Caco-2 (cell line): ENCODE data around the gene TCERG1L. TPM values are rescaled to one million over a fixed set of nuclear protein-coding genes. Genes with fewer than 3 reads are reported as not detected.

Experiments used
- BruUV-seq: library from RNA; stranded (reverse); fragments of 400-500 nt; replicated peaks from 2 replicates; lab custom pipeline; 2021; lab: Mats Ljungman, UMichigan
- CTCF ChIA-PET: fragments of 300-600 bp; sonication (Branson Sonifier 250); formaldehyde crosslinking; loops from one replicate; lab custom pipeline; 2022; ENCODE audit warnings: antibody characterized with exemption; lab: Charles Lee
- POLR2A ChIA-PET: fragments of 300-600 bp; sonication (Branson Sonifier 250); formaldehyde crosslinking; loops from one replicate; lab custom pipeline; 2022; ENCODE audit warnings: antibody characterized with exemption; lab: Charles Lee
- DNase-seq, 2 experiments: peaks; one replicate each; pipeline versions ENCODE4 v3.0.0 to v3.0.0-alpha.2; 2020 to 2022
- H3K27me3 ChIP-seq: replicated peaks from 2 replicates; pipeline ENCODE4 v1.6.0; 2011; ENCODE audit warnings: low read length; ENCODE audit not compliant: control insufficient read depth, insufficient read depth
- H3K36me3 ChIP-seq: 2 replicates; pipeline ENCODE4 v1.5.1; 2011; ENCODE audit warnings: low read length; ENCODE audit not compliant: control insufficient read depth, insufficient read depth
- H3K4me1 ChIP-seq: fragments of 250-450 bp; sonication (Bioruptor Pico); 2 replicates; pipeline ENCODE4 v1.5.1; 2020; ENCODE audit warnings: mild to moderate bottlenecking
- H3K4me3 ChIP-seq: 2 replicates; pipeline ENCODE4 v1.5.1; 2011; ENCODE audit warnings: low read depth, mild to moderate bottlenecking, control low read depth, low read length
- H3K9me3 ChIP-seq: fragments of 250-450 bp; sonication (Bioruptor Pico); 2 replicates; pipeline ENCODE4 v1.5.1; 2020; ENCODE audit warnings: mild to moderate bottlenecking, moderate library complexity
- H3K27ac Mint-ChIP-seq: one replicate; pipeline ENCODE4 v1.8.0; 2022; ENCODE audit warnings: mixed read lengths; ENCODE audit not compliant: unreplicated experiment
- H3K27me3 Mint-ChIP-seq: one replicate; pipeline ENCODE4 v1.8.0; 2022; ENCODE audit warnings: mixed read lengths; ENCODE audit not compliant: insufficient read depth, unreplicated experiment
- H3K36me3 Mint-ChIP-seq: one replicate; pipeline ENCODE4 v1.8.0; 2022; ENCODE audit warnings: mild to moderate bottlenecking, mixed read lengths; ENCODE audit not compliant: insufficient read depth, unreplicated experiment
- H3K4me1 Mint-ChIP-seq: one replicate; pipeline ENCODE4 v1.8.0; 2022; ENCODE audit warnings: low read depth, mixed read lengths; ENCODE audit not compliant: unreplicated experiment
- H3K4me3 Mint-ChIP-seq: one replicate; pipeline ENCODE4 v1.8.0; 2022; ENCODE audit warnings: mild to moderate bottlenecking, moderate library complexity, mixed read lengths; ENCODE audit not compliant: unreplicated experiment
- H3K9me3 Mint-ChIP-seq: one replicate; pipeline ENCODE4 v1.8.0; 2022; ENCODE audit warnings: mixed read lengths; ENCODE audit not compliant: unreplicated experiment
- intact Hi-C: fragments of 100-400 bp; cut with micrococcal nuclease; formaldehyde crosslinking; loops from one replicate; pipeline ENCODE4 v1.10.0; 2022; ENCODE audit not compliant: unreplicated experiment
- total RNA-seq: library from RNA; stranded (reverse); gene quantifications from 2 replicates; pipeline ENCODE4 v1.2.3, GENCODE V29; 2022
- TF ChIP-seq, protein P1 (sequence below), 2 experiments: fragments of 200-600 bp in 1 of 2; IDR thresholded peaks; 1 replicate in 1 of 2; 2 replicates in 1 of 2; pipeline versions ENCODE4 v1.5.1 to v1.8.0; 2011 to 2022; ENCODE audit warnings: antibody characterized with exemption in 1 of 2, control low read depth in 1 of 2, inconsistent platforms in 1 of 2, low read depth in 1 of 2, low read length in 1 of 2, mild to moderate bottlenecking in 1 of 2, moderate library complexity in 1 of 2; ENCODE audit not compliant: insufficient read depth in 1 of 2, severe bottlenecking in 1 of 2, unreplicated experiment in 1 of 2

The TCERG1L gene
- total RNA-seq, 1 experiment from 2014 or later: not detected

DNA sequence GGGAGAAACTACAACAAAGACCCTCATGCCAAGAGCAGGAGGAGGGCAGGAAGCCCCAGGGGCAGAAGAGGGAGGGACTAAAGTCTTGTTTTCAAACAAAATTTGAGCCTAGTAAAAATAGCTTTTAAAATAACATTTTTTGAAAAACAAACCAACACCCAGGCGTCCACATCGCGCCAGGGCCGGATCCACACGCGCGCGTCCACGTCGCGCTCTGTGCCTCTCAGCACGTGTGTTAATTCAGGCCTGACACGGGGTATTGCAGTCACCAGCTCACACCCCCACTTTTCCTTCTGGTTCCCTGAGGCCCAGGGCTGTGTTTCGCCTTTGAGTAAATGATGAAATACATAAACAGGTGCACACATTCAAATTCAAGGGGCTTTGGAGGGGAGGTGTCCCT is 196.2 kb downstream of the TCERG1L start:
- ChIA-PET CTCF (no interaction called here), POLR2A (no interaction called here)
- Histone ChIP-seq H3K4me3 (no peak overlapping the region), H3K9me3 (0 out of 2 replicates have a peak, but pooled peaks cover under 1% of the 10 kb centered on the region), H3K4me1 (no peaks in the 10 kb centered on the region), H3K36me3 (no peaks in the 10 kb centered on the region), H3K27me3 (no peaks in the 10 kb centered on the region)
- Mint-ChIP-seq H3K27ac (no peak overlapping the region), H3K4me3 (no peak overlapping the region), H3K9me3 (no peaks in the 10 kb centered on the region), H3K36me3 (no peaks in the 10 kb centered on the region), H3K4me1 (no peaks in the 10 kb centered on the region), H3K27me3 (no peaks in the 10 kb centered on the region)
- DNase-seq: no peak
- intact Hi-C loops: no loop called here
- TF ChIP-seq, protein P1, sequence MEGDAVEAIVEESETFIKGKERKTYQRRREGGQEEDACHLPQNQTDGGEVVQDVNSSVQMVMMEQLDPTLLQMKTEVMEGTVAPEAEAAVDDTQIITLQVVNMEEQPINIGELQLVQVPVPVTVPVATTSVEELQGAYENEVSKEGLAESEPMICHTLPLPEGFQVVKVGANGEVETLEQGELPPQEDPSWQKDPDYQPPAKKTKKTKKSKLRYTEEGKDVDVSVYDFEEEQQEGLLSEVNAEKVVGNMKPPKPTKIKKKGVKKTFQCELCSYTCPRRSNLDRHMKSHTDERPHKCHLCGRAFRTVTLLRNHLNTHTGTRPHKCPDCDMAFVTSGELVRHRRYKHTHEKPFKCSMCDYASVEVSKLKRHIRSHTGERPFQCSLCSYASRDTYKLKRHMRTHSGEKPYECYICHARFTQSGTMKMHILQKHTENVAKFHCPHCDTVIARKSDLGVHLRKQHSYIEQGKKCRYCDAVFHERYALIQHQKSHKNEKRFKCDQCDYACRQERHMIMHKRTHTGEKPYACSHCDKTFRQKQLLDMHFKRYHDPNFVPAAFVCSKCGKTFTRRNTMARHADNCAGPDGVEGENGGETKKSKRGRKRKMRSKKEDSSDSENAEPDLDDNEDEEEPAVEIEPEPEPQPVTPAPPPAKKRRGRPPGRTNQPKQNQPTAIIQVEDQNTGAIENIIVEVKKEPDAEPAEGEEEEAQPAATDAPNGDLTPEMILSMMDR (IDR thresholded peaks at IDR 0.05; ENCODE audit: insufficient read depth in 1 of 2, low read depth in 1 of 2, low read length in 1 of 2, severe bottlenecking in 1 of 2, unreplicated experiment in 1 of 2): no peak
- no TSS peak for BruUV-seq

DNA sequence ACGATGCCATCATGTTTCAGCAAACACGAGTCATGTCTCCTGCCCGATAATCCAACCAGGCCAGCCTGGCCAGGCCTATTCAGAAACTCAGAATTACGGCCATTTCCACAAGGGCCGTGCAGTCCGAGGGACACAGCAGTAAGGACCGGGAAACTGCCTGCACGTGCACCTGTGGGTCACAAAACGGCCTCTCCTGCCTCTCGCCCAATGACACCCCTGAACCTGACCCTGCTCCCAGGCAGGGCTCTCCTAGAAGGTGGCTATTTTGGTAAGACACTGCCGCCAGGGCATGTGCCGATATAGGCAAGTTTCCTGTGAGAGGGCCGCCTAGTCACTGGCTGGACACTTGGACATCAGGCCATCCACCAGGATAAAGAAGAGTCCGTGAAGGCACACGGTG is 196.7 kb downstream of the TCERG1L start:
- no peak for DNase-seq
- TF ChIP-seq, protein P1 (IDR thresholded peaks at IDR 0.05; ENCODE audit: insufficient read depth in 1 of 2, low read depth in 1 of 2, low read length in 1 of 2, severe bottlenecking in 1 of 2, unreplicated experiment in 1 of 2): no peak
- Mint-ChIP-seq H3K9me3 (no peaks in the 10 kb centered on the region), H3K27ac (no peak overlapping the region), H3K27me3 (no peaks in the 10 kb centered on the region), H3K4me3 (no peak overlapping the region), H3K36me3 (no peaks in the 10 kb centered on the region), H3K4me1 (no peaks in the 10 kb centered on the region)
- Histone ChIP-seq H3K27me3 (no peaks in the 10 kb centered on the region), H3K36me3 (no peaks in the 10 kb centered on the region), H3K4me1 (no peaks in the 10 kb centered on the region), H3K9me3 (0 out of 2 replicates have a peak, but pooled peaks cover 2% of the 10 kb centered on the region), H3K4me3 (no peak overlapping the region)
- no TSS peak for BruUV-seq
- CTCF ChIA-PET: no interaction called here
- intact Hi-C loops: no loop called here
- POLR2A ChIA-PET: no interaction called here

DNA sequence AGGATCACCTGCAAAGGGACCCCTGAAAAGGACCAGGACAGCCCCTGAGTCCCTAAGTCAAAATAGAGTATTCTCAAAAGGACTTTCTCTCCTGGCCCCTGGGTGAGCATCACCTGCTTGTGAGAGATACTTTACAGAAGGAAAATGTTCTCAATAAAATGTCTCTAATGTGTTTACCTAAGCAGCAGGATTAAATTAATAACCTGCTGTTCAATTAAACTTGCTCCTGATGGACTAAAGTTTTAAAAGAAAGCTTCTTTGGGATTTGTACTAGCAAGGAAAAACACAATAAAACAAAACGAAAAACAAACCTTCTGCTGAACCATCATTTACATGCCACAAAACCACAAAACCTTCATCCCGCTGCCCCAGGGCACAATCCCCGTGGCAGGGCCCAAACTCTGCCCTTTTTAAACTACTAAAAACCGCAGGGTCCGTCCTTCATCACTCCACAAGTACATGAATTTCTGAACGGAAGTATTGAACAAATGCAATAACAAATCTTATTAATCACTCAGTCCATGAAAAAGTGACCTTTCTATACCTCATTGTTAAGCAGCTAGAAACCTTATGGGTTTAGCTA is 197.7 kb downstream of the TCERG1L start:
- Mint-ChIP-seq H3K4me1 (no peaks in the 10 kb centered on the region), H3K4me3 (no peak overlapping the region), H3K27me3 (no peaks in the 10 kb centered on the region), H3K27ac (no peak overlapping the region), H3K36me3 (no peaks in the 10 kb centered on the region), H3K9me3 (peaks cover 7% of the 10 kb centered on the region)
- no peak for DNase-seq
- ChIA-PET POLR2A (no interaction called here), CTCF (no interaction called here)
- Histone ChIP-seq H3K36me3 (no peaks in the 10 kb centered on the region), H3K4me3 (no peak overlapping the region), H3K27me3 (no peaks in the 10 kb centered on the region), H3K4me1 (no peaks in the 10 kb centered on the region), H3K9me3 (0 out of 2 replicates have a peak, but pooled peaks cover 2% of the 10 kb centered on the region)
- TF ChIP-seq, protein P1 (IDR thresholded peaks at IDR 0.05; ENCODE audit: insufficient read depth in 1 of 2, low read depth in 1 of 2, low read length in 1 of 2, severe bottlenecking in 1 of 2, unreplicated experiment in 1 of 2): no peak
- BruUV-seq: no TSS peak
- intact Hi-C loops: no loop called here
